ENCODE measurements around the gene SOBP.

The SOBP gene

DNA sequence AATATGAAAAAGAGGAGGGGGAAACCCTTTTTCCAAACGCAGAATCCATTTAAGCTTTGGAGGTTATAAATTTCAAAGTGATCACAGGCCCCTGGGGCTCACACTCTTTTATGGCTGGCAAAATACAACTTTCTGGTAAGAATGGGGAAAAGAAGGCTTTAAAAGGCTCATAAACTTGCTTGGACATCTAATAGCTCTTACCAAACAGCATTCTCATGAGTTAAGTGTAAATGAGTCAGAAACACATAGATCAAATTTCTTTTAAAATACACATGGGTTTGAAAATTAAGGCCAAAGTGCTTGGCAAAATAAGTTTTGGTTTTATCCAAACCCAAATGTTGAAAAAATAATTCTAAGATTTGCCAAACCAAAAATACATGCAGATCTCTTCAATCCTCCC is 154.6 kb downstream of the SOBP start (continued):
- TF ChIP-seq, protein P1, sequence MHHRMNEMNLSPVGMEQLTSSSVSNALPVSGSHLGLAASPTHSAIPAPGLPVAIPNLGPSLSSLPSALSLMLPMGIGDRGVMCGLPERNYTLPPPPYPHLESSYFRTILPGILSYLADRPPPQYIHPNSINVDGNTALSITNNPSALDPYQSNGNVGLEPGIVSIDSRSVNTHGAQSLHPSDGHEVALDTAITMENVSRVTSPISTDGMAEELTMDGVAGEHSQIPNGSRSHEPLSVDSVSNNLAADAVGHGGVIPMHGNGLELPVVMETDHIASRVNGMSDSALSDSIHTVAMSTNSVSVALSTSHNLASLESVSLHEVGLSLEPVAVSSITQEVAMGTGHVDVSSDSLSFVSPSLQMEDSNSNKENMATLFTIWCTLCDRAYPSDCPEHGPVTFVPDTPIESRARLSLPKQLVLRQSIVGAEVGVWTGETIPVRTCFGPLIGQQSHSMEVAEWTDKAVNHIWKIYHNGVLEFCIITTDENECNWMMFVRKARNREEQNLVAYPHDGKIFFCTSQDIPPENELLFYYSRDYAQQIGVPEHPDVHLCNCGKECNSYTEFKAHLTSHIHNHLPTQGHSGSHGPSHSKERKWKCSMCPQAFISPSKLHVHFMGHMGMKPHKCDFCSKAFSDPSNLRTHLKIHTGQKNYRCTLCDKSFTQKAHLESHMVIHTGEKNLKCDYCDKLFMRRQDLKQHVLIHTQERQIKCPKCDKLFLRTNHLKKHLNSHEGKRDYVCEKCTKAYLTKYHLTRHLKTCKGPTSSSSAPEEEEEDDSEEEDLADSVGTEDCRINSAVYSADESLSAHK (tag by site-specific recombination; IDR thresholded peaks at IDR 0.05), result peak; percentile 69
- TF ChIP-seq, protein P2, sequence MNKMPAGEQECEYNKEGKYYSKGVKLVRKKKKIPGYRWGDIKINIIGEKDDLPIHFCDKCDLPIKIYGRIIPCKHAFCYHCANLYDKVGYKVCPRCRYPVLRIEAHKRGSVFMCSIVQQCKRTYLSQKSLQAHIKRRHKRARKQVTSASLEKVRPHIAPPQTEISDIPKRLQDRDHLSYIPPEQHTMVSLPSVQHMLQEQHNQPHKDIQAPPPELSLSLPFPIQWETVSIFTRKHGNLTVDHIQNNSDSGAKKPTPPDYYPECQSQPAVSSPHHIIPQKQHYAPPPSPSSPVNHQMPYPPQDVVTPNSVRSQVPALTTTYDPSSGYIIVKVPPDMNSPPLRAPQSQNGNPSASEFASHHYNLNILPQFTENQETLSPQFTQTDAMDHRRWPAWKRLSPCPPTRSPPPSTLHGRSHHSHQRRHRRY (tag by site-specific recombination; IDR thresholded peaks at IDR 0.05), result no peak
- TF ChIP-seq, protein P3, sequence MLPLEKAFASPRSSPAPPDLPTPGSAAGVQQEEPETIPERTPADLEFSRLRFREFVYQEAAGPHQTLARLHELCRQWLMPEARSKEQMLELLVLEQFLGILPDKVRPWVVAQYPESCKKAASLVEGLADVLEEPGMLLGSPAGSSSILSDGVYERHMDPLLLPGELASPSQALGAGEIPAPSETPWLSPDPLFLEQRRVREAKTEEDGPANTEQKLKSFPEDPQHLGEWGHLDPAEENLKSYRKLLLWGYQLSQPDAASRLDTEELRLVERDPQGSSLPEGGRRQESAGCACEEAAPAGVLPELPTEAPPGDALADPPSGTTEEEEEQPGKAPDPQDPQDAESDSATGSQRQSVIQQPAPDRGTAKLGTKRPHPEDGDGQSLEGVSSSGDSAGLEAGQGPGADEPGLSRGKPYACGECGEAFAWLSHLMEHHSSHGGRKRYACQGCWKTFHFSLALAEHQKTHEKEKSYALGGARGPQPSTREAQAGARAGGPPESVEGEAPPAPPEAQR (tag by site-specific recombination; IDR thresholded peaks at IDR 0.05), result no peak
- TF ChIP-seq ZNF121 (tag by site-specific recombination; IDR thresholded peaks at IDR 0.05) (no peak), ZNF175 (tag by site-specific recombination; IDR thresholded peaks at IDR 0.05) (no peak), ZNF48 (tag by site-specific recombination; IDR thresholded peaks at IDR 0.05) (no peak), TRIM28 (IDR thresholded peaks at IDR 0.05; ENCODE audit: borderline replicate concordance, low read length) (0 out of 2 replicates have a peak, but pooled peaks have one; percentile 35), SCRT1 (tag by site-specific recombination; IDR thresholded peaks at IDR 0.05; ENCODE audit: borderline replicate concordance) (no peak), ZNF146 (tag by site-specific recombination; IDR thresholded peaks at IDR 0.05) (no peak), ZNF423 (tag by site-specific recombination; IDR thresholded peaks at IDR 0.05) (no peak), ZNF555 (tag by site-specific recombination; conservative IDR thresholded peaks at IDR 0.05) (no peak), ZNF473 (tag by site-specific recombination; IDR thresholded peaks at IDR 0.05) (no peak), OSR2 (tag by site-specific recombination; IDR thresholded peaks at IDR 0.05) (peak; percentile 37; the same call in 1 of the 2 replicates), ZNF132 (tag by site-specific recombination; IDR thresholded peaks at IDR 0.05; ENCODE audit: borderline replicate concordance) (no peak), ZNF350 (tag by site-specific recombination; IDR thresholded peaks at IDR 0.05) (no peak)
- TF ChIP-seq, protein P4, sequence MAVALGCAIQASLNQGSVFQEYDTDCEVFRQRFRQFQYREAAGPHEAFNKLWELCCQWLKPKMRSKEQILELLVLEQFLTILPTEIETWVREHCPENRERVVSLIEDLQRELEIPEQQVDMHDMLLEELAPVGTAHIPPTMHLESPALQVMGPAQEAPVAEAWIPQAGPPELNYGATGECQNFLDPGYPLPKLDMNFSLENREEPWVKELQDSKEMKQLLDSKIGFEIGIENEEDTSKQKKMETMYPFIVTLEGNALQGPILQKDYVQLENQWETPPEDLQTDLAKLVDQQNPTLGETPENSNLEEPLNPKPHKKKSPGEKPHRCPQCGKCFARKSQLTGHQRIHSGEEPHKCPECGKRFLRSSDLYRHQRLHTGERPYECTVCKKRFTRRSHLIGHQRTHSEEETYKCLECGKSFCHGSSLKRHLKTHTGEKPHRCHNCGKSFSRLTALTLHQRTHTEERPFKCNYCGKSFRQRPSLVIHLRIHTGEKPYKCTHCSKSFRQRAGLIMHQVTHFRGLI (tag by site-specific recombination; IDR thresholded peaks at IDR 0.05), result no peak
- TF ChIP-seq, protein P5, sequence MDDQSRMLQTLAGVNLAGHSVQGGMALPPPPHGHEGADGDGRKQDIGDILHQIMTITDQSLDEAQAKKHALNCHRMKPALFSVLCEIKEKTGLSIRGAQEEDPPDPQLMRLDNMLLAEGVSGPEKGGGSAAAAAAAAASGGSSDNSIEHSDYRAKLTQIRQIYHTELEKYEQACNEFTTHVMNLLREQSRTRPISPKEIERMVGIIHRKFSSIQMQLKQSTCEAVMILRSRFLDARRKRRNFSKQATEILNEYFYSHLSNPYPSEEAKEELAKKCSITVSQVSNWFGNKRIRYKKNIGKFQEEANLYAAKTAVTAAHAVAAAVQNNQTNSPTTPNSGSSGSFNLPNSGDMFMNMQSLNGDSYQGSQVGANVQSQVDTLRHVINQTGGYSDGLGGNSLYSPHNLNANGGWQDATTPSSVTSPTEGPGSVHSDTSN (CRISPR knock-in tag; IDR thresholded peaks at IDR 0.05), result no peak

DNA sequence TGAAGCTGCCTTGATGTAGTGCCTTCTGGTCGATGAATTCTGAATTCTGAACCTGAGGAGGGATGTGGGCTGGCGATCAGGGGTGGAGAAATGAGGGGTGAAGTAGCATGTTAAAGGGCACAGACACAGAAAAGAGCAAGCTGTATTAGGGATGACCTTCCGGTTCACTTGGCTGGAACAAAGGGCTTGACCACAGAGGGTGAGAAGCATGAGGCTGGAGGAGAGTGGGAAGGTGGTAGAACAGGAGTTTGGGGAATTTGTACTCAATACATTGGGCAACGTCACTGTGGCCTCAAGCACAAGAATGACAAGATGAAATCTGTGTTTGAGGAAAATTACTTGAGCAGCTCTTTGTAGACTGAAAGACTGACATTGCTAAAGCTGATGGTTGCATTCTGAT is 155.8 kb downstream of the SOBP start:
- ChIA-PET POLR2A (interaction anchor here (1.2 kb wide), 1 partner anchor 154 kb away, joined by 3 read pairs; no protein-coding TSS in a partner anchor), CTCF (interaction anchor here (1.3 kb wide), 1 partner anchor 10 kb away, joined by 4 read pairs; no protein-coding TSS in a partner anchor)
- no peak overlapping the region for H3K4me3 ChIP-seq (ENCODE audit: low read depth, low read length)
- H3K9me3 ChIP-seq (ENCODE audit: control insufficient read depth, insufficient read depth, low read depth, low read length), result no peaks in the 10 kb centered on the region
- H3K4me1 ChIP-seq (ENCODE audit: control insufficient read depth, insufficient read depth, low read length), result peaks cover 8% of the 10 kb centered on the region; the same call in 1 of the 2 replicates
- no peak overlapping the region for H3K27ac ChIP-seq (ENCODE audit: extremely low read depth, low read depth, low read length)
- peaks cover 0 to 3% of the 10 kb centered on the region in 2 experiments; a peak in 1 of 3 replicates for H3K36me3 ChIP-seq (ENCODE audit: control insufficient read depth in 2 of 2, insufficient read depth in 1 of 2, low read length in 2 of 2)
- 0 out of 2 replicates have a peak, but pooled peaks have one; percentile 40 for TF ChIP-seq FEZF1 (tag by site-specific recombination; IDR thresholded peaks at IDR 0.05)
- TF ChIP-seq ZNF175 (tag by site-specific recombination; IDR thresholded peaks at IDR 0.05), result no peak

Measured in HEK293 (cell line).